Liver (tissue), 9 donors: Measurements from ENCODE around the gene LARGE1. TPM values are rescaled to one million over a fixed set of nuclear protein-coding genes. Genes with fewer than 3 reads are reported as not detected.

Experiments
- DNase-seq: peaks from one replicate; pipeline ENCODE4 v3.0.0-alpha.2; 2017; ENCODE audit warnings: low spot score
- H3K27ac ChIP-seq, 2 donors: one replicate each; pipeline ENCODE4 v1.7.0; 2013; ENCODE audit warnings: inconsistent platforms in 2 of 2, low read length in 2 of 2, control low read depth in 1 of 2, low read depth in 1 of 2, mild to moderate bottlenecking in 1 of 2
- H3K27me3 ChIP-seq, 4 donors: one replicate each; pipeline versions ENCODE4 v1.6.1 to v1.7.0; 2013; ENCODE audit warnings: low read length in 3 of 4, inconsistent platforms in 1 of 4, mild to moderate bottlenecking in 1 of 4, moderate library complexity in 1 of 4; ENCODE audit not compliant: control insufficient read depth in 4 of 4, insufficient read depth in 4 of 4
- H3K36me3 ChIP-seq, 4 donors: one replicate each; pipeline versions ENCODE4 v1.6.1 to v1.7.0; 2013; ENCODE audit warnings: low read length in 3 of 4, mild to moderate bottlenecking in 3 of 4, low read depth in 1 of 4, moderate library complexity in 1 of 4; ENCODE audit not compliant: control insufficient read depth in 4 of 4, insufficient read depth in 3 of 4
- H3K4me1 ChIP-seq, 4 donors: one replicate each; pipeline versions ENCODE4 v1.6.1 to v1.7.0; 2013; ENCODE audit warnings: low read length in 3 of 4, mild to moderate bottlenecking in 3 of 4, moderate library complexity in 1 of 4; ENCODE audit not compliant: control insufficient read depth in 4 of 4, insufficient read depth in 4 of 4
- H3K4me3 ChIP-seq, 3 donors: one replicate each; pipeline versions ENCODE4 v1.6.1 to v1.7.0; 2013; ENCODE audit warnings: low read length in 3 of 3, control low read depth in 1 of 3, low read depth in 1 of 3, mild to moderate bottlenecking in 1 of 3
- H3K9ac ChIP-seq, 2 donors: one replicate each; pipeline ENCODE4 v1.7.0; 2013; ENCODE audit warnings: low read length in 2 of 2, mild to moderate bottlenecking in 2 of 2, moderate library complexity in 2 of 2, control low read depth in 1 of 2, low read depth in 1 of 2
- H3K9me3 ChIP-seq, 4 donors: one replicate each; pipeline versions ENCODE4 v1.6.1 to v1.7.0; 2013; ENCODE audit warnings: low read length in 3 of 4; ENCODE audit not compliant: control insufficient read depth in 4 of 4
- FOXA1 ChIP-seq: IDR thresholded peaks from 2 replicates; pipeline ENCODE4 v1.6.1; 2016; ENCODE audit warnings: antibody characterized with exemption
- HNF4A ChIP-seq, 2 donors: conservative IDR thresholded peaks; 2 replicates each; pipeline ENCODE4 v1.6.1; 2016; ENCODE audit warnings: antibody characterized with exemption in 2 of 2, mild to moderate bottlenecking in 2 of 2
- HNF4G ChIP-seq: IDR thresholded peaks from 2 replicates; pipeline ENCODE4 v1.6.1; 2016; ENCODE audit warnings: antibody characterized with exemption
- NR2F2 ChIP-seq: IDR thresholded peaks from 2 replicates; pipeline ENCODE4 v1.6.1; 2016; ENCODE audit warnings: antibody characterized with exemption
- RAD21 ChIP-seq, 2 donors: IDR thresholded peaks; 2 replicates each; pipeline ENCODE4 v1.6.1; 2016; ENCODE audit warnings: antibody characterized with exemption in 2 of 2, mild to moderate bottlenecking in 2 of 2
- RXRA ChIP-seq, 2 donors: IDR thresholded peaks; 2 replicates each; pipeline ENCODE4 v1.6.1; 2017 to 2018; ENCODE audit warnings: antibody characterized with exemption in 2 of 2, mild to moderate bottlenecking in 1 of 2
- SP1 ChIP-seq: IDR thresholded peaks from 2 replicates; pipeline ENCODE4 v1.6.1; 2018; ENCODE audit warnings: antibody characterized with exemption, mild to moderate bottlenecking
- YY1 ChIP-seq: IDR thresholded peaks from 2 replicates; pipeline ENCODE4 v1.6.1; 2016; ENCODE audit warnings: antibody characterized with exemption, mild to moderate bottlenecking
- WGBS: extraction: QIAGEN DNeasy Blood & Tissue Kit; methylation state at CpG from one replicate; pipeline ENCODE4 v1.1.7; 2013; 5-methylcytosine and 5-hydroxymethylcytosine counted together
- polyA plus RNA-seq, 2 donors: library from polyadenylated mRNA; stranded (reverse) in 1 of 2; unstranded in 1 of 2; fragments of 200-250 nt in 1 of 2; fragments of >200 nt in 1 of 2; fragmentation: Nextera tagmentation in 1 of 2; extraction: Ambion mirVana in 1 of 2; gene quantifications; one replicate each; pipeline versions ENCODE4 v1.2.1 to v1.2.3, GENCODE V29; 2013 to 2015
- total RNA-seq, 2 donors: library from RNA; depleted of rRNA; stranded (reverse); fragments of >200 nt; gene quantifications; one replicate each; pipeline ENCODE4 v1.2.3, GENCODE V29; 2014
- TF ChIP-seq, protein P1 (sequence below): IDR thresholded peaks from 2 replicates; pipeline ENCODE4 v1.6.1; 2016; ENCODE audit warnings: antibody characterized with exemption
- TF ChIP-seq, protein P2 (sequence below): IDR thresholded peaks from 2 replicates; pipeline ENCODE4 v1.6.1; 2016; ENCODE audit warnings: antibody characterized with exemption, mild to moderate bottlenecking
- TF ChIP-seq, protein P3 (sequence below): fragments of 150-350 bp; IDR thresholded peaks from 2 replicates; pipeline ENCODE4 v1.5.1; 2017; ENCODE audit warnings: improper control_type of control experiment, low read depth, low read length; ENCODE audit not compliant: missing input control
- TF ChIP-seq, protein P4 (sequence below): IDR thresholded peaks from 2 replicates; pipeline ENCODE4 v1.6.1; 2016; ENCODE audit warnings: antibody characterized with exemption
- TF ChIP-seq, protein P5 (sequence below): IDR thresholded peaks from 2 replicates; pipeline ENCODE4 v1.6.1; 2016; ENCODE audit warnings: antibody characterized with exemption
- donor health status: healthy.
- donor health status: healthy.
- donor health status: healthy.
- donor health status: healthy.
- donor health status: healthy.

The LARGE1 gene
- total and polyA plus RNA-seq, 4 donors, result 2.3 to 14.1 (median 5.7) TPM

DNA sequence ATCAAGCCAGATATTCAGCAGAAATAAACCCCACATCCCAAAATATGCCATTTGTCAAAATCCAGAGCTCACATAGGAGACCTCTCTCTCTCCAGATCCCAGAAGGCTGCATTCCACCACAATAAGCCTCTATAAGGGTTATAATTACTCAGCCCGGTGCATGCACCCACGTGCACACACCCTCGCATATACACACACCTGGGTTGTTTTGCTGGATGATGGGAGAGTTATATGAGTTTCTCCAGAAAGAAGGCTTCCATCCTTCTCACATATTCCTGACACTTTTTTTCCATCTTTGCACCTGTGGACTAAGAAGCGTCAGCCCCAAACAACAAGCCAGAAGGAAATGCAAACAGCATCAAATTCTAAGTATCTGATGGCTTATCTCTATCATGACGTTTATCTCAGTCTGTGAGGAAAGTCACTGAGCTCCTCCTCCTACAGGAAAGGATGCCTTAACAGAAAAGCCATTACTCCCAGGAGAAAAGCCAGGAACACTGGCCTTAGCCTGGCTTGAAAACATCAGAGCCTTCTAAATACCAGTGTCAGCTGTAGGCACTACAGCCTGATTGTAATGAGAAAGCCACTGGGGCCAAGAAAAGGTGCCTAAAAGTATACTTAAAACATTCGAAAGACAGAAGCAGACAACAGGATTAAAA, 253.2 kb downstream of the LARGE1 start:
- no peak overlapping the region for H3K4me3 ChIP-seq
- no peaks in the 10 kb centered on the region for H3K9me3 ChIP-seq
- DNase-seq, result no peak
- TF ChIP-seq SP1, result no peak
- no peaks in the 10 kb centered on the region for H3K4me1 ChIP-seq
- no peaks in the 10 kb centered on the region for H3K36me3 ChIP-seq
- H3K27ac ChIP-seq, result no peak overlapping the region
- 77% methylated on average over 6 of the region's 6 CpGs for WGBS
- no peaks in the 10 kb centered on the region for H3K27me3 ChIP-seq
- H3K9ac ChIP-seq, result no peak overlapping the region

DNA sequence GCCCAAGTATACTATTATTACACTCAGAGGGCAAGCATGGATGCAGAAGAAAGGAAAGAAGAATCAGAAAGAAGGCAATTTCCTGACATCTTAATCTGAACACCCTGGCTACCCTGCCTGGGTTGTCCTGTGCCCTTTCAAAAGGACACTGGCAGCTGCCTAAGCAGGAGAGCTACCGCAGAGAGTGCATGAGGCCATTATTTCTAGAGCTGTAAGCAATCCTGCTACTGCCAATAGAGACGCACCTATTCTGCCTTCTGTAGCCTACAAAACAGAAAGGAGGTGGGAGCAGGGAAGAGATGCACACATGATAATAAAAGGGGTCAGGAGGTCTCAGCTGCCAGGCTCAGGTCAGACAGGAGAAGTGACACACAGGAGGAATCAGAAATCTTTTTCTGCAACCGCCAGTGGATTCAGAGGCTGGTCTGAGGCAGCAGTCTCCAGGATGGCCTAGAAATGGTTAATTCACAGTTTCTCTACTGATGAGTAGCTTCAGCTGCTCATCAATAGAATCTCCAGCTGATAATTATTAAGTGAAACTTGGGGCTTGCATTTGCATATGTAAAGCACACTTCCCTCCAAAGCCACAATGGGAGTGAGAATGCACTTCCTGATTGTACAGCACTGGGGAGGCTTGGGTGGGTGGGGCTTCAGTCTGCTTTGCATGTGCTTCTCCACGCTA, 253.9 kb downstream of the LARGE1 start:
- 84% methylated on average over 4 of the region's 4 CpGs for WGBS
- TF ChIP-seq, protein P1, sequence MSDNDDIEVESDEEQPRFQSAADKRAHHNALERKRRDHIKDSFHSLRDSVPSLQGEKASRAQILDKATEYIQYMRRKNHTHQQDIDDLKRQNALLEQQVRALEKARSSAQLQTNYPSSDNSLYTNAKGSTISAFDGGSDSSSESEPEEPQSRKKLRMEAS, result no peak
- TF ChIP-seq, protein P2, sequence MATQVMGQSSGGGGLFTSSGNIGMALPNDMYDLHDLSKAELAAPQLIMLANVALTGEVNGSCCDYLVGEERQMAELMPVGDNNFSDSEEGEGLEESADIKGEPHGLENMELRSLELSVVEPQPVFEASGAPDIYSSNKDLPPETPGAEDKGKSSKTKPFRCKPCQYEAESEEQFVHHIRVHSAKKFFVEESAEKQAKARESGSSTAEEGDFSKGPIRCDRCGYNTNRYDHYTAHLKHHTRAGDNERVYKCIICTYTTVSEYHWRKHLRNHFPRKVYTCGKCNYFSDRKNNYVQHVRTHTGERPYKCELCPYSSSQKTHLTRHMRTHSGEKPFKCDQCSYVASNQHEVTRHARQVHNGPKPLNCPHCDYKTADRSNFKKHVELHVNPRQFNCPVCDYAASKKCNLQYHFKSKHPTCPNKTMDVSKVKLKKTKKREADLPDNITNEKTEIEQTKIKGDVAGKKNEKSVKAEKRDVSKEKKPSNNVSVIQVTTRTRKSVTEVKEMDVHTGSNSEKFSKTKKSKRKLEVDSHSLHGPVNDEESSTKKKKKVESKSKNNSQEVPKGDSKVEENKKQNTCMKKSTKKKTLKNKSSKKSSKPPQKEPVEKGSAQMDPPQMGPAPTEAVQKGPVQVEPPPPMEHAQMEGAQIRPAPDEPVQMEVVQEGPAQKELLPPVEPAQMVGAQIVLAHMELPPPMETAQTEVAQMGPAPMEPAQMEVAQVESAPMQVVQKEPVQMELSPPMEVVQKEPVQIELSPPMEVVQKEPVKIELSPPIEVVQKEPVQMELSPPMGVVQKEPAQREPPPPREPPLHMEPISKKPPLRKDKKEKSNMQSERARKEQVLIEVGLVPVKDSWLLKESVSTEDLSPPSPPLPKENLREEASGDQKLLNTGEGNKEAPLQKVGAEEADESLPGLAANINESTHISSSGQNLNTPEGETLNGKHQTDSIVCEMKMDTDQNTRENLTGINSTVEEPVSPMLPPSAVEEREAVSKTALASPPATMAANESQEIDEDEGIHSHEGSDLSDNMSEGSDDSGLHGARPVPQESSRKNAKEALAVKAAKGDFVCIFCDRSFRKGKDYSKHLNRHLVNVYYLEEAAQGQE, result no peak
- TF ChIP-seq, protein P3, sequence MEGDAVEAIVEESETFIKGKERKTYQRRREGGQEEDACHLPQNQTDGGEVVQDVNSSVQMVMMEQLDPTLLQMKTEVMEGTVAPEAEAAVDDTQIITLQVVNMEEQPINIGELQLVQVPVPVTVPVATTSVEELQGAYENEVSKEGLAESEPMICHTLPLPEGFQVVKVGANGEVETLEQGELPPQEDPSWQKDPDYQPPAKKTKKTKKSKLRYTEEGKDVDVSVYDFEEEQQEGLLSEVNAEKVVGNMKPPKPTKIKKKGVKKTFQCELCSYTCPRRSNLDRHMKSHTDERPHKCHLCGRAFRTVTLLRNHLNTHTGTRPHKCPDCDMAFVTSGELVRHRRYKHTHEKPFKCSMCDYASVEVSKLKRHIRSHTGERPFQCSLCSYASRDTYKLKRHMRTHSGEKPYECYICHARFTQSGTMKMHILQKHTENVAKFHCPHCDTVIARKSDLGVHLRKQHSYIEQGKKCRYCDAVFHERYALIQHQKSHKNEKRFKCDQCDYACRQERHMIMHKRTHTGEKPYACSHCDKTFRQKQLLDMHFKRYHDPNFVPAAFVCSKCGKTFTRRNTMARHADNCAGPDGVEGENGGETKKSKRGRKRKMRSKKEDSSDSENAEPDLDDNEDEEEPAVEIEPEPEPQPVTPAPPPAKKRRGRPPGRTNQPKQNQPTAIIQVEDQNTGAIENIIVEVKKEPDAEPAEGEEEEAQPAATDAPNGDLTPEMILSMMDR, result no peak
- TF ChIP-seq RAD21 (IDR thresholded peaks at IDR 0.05), result no peak
- TF ChIP-seq HNF4G, result no peak
- no peak for TF ChIP-seq YY1
- TF ChIP-seq RXRA (IDR thresholded peaks at IDR 0.05), result no peak
- TF ChIP-seq HNF4A (conservative IDR thresholded peaks at IDR 0.05), result no peak
- TF ChIP-seq, protein P4, sequence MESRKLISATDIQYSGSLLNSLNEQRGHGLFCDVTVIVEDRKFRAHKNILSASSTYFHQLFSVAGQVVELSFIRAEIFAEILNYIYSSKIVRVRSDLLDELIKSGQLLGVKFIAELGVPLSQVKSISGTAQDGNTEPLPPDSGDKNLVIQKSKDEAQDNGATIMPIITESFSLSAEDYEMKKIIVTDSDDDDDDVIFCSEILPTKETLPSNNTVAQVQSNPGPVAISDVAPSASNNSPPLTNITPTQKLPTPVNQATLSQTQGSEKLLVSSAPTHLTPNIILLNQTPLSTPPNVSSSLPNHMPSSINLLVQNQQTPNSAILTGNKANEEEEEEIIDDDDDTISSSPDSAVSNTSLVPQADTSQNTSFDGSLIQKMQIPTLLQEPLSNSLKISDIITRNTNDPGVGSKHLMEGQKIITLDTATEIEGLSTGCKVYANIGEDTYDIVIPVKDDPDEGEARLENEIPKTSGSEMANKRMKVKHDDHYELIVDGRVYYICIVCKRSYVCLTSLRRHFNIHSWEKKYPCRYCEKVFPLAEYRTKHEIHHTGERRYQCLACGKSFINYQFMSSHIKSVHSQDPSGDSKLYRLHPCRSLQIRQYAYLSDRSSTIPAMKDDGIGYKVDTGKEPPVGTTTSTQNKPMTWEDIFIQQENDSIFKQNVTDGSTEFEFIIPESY, result no peak
- no peak for TF ChIP-seq NR2F2
- TF ChIP-seq, protein P5, sequence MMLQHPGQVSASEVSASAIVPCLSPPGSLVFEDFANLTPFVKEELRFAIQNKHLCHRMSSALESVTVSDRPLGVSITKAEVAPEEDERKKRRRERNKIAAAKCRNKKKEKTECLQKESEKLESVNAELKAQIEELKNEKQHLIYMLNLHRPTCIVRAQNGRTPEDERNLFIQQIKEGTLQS, result no peak
- TF ChIP-seq FOXA1, result no peak
- H3K27me3 ChIP-seq, result no peaks in the 10 kb centered on the region
- H3K27ac ChIP-seq, result no peak overlapping the region
- H3K9me3 ChIP-seq, result no peaks in the 10 kb centered on the region
- no peak overlapping the region for H3K9ac ChIP-seq
- H3K4me3 ChIP-seq, result no peak overlapping the region
- no peaks in the 10 kb centered on the region for H3K36me3 ChIP-seq
- H3K4me1 ChIP-seq, result no peaks in the 10 kb centered on the region
- DNase-seq, result no peak
